ENCODE data around the gene CLSTN1.

CLSTN1 gene

DNA sequence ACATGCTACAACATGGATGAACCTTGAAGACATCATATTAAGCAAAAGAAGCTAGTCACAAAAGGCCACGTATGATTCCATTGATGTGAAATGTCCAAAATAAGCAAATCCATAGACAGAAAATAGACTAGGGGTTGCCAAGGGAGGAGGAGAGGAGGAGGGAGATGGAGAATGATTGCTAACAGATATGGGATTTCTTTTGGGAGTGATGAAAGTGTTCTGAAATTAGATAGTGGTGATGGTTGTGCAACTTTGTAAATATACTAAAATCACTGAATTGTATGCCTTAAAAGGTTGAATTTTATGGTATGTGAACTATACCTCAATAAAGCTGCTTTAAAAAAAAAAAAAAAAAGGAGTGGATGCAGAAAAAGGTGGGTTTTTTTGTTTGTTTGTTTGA is 7.6 kb downstream of the CLSTN1 start:
- TF ChIP-seq, protein P1, sequence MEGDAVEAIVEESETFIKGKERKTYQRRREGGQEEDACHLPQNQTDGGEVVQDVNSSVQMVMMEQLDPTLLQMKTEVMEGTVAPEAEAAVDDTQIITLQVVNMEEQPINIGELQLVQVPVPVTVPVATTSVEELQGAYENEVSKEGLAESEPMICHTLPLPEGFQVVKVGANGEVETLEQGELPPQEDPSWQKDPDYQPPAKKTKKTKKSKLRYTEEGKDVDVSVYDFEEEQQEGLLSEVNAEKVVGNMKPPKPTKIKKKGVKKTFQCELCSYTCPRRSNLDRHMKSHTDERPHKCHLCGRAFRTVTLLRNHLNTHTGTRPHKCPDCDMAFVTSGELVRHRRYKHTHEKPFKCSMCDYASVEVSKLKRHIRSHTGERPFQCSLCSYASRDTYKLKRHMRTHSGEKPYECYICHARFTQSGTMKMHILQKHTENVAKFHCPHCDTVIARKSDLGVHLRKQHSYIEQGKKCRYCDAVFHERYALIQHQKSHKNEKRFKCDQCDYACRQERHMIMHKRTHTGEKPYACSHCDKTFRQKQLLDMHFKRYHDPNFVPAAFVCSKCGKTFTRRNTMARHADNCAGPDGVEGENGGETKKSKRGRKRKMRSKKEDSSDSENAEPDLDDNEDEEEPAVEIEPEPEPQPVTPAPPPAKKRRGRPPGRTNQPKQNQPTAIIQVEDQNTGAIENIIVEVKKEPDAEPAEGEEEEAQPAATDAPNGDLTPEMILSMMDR (IDR thresholded peaks at IDR 0.05) = no peak
- no peak overlapping the region for H3K27ac Mint-ChIP-seq
- H3K36me3 Mint-ChIP-seq (ENCODE audit: low read depth) = peaks cover 24% of the 10 kb centered on the region
- H3K4me1 Mint-ChIP-seq = peaks cover 33% of the 10 kb centered on the region
- no peak for DNase-seq
- H3K4me3 Mint-ChIP-seq = no peak overlapping the region
- H3K9me3 Mint-ChIP-seq = peaks cover 4% of the 10 kb centered on the region
- H3K27me3 Mint-ChIP-seq (ENCODE audit: low read depth, poor library complexity) = no peaks in the 10 kb centered on the region

DNA sequence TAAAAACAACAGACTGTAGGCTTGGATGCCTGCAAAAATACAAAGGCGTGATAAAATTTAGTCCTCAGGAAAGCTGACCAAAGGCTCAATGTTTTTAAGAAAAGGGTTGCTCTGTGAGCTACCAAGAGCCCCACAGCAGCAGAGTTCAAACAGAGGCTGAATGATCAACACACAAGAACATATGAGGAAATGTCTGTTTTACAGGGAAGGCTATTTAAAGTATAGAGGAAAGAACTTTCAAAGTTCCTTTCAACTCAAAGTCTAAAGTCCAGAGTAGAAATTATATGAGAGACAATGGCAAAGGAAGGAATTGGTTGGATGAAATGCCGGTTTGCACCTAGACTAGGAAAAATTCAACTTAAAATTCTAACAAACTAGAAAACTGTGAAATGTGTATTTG is 8.6 kb downstream of the CLSTN1 start:
- no peaks in the 10 kb centered on the region for H3K27me3 Mint-ChIP-seq (ENCODE audit: low read depth, poor library complexity)
- TF ChIP-seq, protein P1 (IDR thresholded peaks at IDR 0.05) = no peak
- peaks cover 28% of the 10 kb centered on the region for H3K4me1 Mint-ChIP-seq
- DNase-seq = no peak
- peaks cover 24% of the 10 kb centered on the region for H3K36me3 Mint-ChIP-seq (ENCODE audit: low read depth)
- H3K9me3 Mint-ChIP-seq = peaks cover 4% of the 10 kb centered on the region
- H3K4me3 Mint-ChIP-seq = no peak overlapping the region
- peak overlapping the region; percentile 33 for H3K27ac Mint-ChIP-seq

GRCh38 chr1:9814619-9815018 is 9.1 kb downstream of the CLSTN1 start:
- H3K4me1 Mint-ChIP-seq = peaks cover 27% of the 10 kb centered on the region
- peaks cover 4% of the 10 kb centered on the region for H3K9me3 Mint-ChIP-seq
- peak overlapping the region; percentile 39 for H3K27ac Mint-ChIP-seq
- no peak overlapping the region for H3K4me3 Mint-ChIP-seq
- no peak for DNase-seq
- TF ChIP-seq, protein P1 (IDR thresholded peaks at IDR 0.05) = no peak
- no peaks in the 10 kb centered on the region for H3K27me3 Mint-ChIP-seq (ENCODE audit: low read depth, poor library complexity)
- peaks cover 24% of the 10 kb centered on the region for H3K36me3 Mint-ChIP-seq (ENCODE audit: low read depth)

DNA sequence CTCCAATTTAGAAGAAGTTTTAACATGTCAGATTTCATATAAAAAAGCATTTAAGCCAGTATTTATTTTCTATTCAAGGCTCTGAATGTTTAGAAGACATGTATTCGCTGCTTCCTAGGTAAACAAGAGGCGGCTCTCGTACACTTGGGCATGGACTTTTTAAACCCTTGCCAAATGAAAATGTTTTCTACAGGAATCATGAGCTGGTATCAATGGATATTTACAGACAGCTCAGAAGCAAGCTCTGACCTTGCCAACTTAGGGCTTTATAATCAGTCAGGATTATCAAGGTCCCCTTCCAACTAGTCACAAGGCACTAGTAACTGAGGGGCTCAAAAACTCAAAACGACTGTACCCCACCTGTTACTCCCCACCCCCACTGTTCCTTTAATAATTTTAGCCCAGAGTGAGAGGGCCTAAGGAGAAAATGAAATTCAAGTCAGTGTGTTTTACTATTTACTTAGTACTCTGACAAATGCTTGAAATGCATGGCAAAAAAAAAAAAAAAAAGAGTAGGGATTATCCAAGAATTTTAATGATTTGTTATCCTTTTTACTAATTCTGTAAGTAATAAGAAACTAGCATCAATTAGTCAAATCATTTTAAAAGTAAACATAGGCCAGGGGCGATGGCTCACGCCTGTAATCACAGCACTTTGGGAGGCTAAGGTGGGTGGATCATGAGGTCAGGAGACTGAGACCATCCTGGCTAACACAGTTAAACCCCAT is 12.4 kb downstream of the CLSTN1 start:
- Mint-ChIP-seq H3K36me3 (ENCODE audit: low read depth) (peaks cover 10% of the 10 kb centered on the region), H3K9me3 (peaks cover 4% of the 10 kb centered on the region), H3K4me1 (peaks cover 55% of the 10 kb centered on the region), H3K27me3 (ENCODE audit: low read depth, poor library complexity) (no peaks in the 10 kb centered on the region), H3K4me3 (no peak overlapping the region), H3K27ac (no peak overlapping the region)
- no peak for DNase-seq
- TF ChIP-seq, protein P1 (IDR thresholded peaks at IDR 0.05) = no peak

GRCh38 chr1:9809100-9809510 is 14.7 kb downstream of the CLSTN1 start:
- Mint-ChIP-seq H3K27ac (peak overlapping the region; percentile 91), H3K4me1 (peaks cover 57% of the 10 kb centered on the region), H3K9me3 (no peaks in the 10 kb centered on the region), H3K4me3 (no peak overlapping the region), H3K27me3 (ENCODE audit: low read depth, poor library complexity) (no peaks in the 10 kb centered on the region), H3K36me3 (ENCODE audit: low read depth) (peaks cover 4% of the 10 kb centered on the region)
- TF ChIP-seq, protein P1 (IDR thresholded peaks at IDR 0.05) = no peak
- DNase-seq = peak; percentile 34

DNA sequence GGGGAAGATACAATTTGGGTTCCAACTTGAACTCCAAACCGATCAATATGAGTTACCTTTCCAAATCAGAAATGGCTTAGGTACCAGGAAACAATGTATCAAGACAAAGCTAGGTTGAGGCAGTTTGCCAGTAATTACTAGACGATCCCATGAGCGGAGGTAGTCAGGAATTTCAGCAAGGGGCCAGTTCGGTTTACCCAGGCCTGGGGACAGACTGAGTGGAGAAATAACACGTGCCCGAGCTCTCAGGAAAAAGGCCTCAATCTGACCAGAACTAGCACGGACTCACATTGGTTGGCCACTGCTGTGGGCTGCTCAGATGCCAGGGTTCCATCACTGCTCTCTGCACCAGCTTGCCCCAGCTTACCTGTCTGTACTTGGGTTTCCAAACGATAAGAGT is 15.3 kb downstream of the CLSTN1 start:
- H3K36me3 Mint-ChIP-seq (ENCODE audit: low read depth) = peaks cover 4% of the 10 kb centered on the region
- peaks cover 57% of the 10 kb centered on the region for H3K4me1 Mint-ChIP-seq
- no peak for DNase-seq
- peak overlapping the region; percentile 91 for H3K27ac Mint-ChIP-seq
- H3K27me3 Mint-ChIP-seq (ENCODE audit: low read depth, poor library complexity) = no peaks in the 10 kb centered on the region
- TF ChIP-seq, protein P1 (IDR thresholded peaks at IDR 0.05) = no peak
- no peaks in the 10 kb centered on the region for H3K9me3 Mint-ChIP-seq
- no peak overlapping the region for H3K4me3 Mint-ChIP-seq

Data from nephron progenitor cell (in vitro differentiated cells).